ENCODE measurements around the gene ULK4.
"Not testable (repeated sequence)": the region's sequence is repeated elsewhere in the genome, so short reads cannot be mapped to it uniquely, and the experiment has no call there.

The ULK4 gene

GRCh38 chr3:41565948-41566514, 395.9 kb downstream of the ULK4 start:
- no peak for DNase-seq

GRCh38 chr3:41565003-41565402, 396.9 kb downstream of the ULK4 start:
- no peak for DNase-seq

- not testable (repeated sequence) for DNase-seq
Observed at GRCh38 chr3:41556245-41556644, 405.7 kb downstream of the ULK4 start.

- peak; percentile 41 for DNase-seq
Observed at GRCh38 chr3:41532976-41533375, 428.9 kb downstream of the ULK4 start.

- no peak for DNase-seq
Observed at GRCh38 chr3:41526995-41527573, 434.8 kb downstream of the ULK4 start.

- no peak for DNase-seq
Observed at GRCh38 chr3:41525303-41526064, 436.4 kb downstream of the ULK4 start.

GRCh38 chr3:41523897-41524296, 438.0 kb downstream of the ULK4 start:
- no peak for DNase-seq

- peak; percentile 32 for DNase-seq
Observed at GRCh38 chr3:41522612-41523011, 439.3 kb downstream of the ULK4 start.

- DNase-seq: no peak
Observed at GRCh38 chr3:41521010-41521655, 440.8 kb downstream of the ULK4 start.

- DNase-seq: no peak
Observed at GRCh38 chr3:41519746-41520145, 442.2 kb downstream of the ULK4 start.

- DNase-seq: no peak
Observed at GRCh38 chr3:41518626-41519025, 443.3 kb downstream of the ULK4 start.

GRCh38 chr3:41508063-41508696, 453.7 kb downstream of the ULK4 start:
- DNase-seq: no peak

GRCh38 chr3:41507336-41508062, 454.4 kb downstream of the ULK4 start:
- no peak for DNase-seq

GRCh38 chr3:41503998-41504623, 457.8 kb downstream of the ULK4 start:
- DNase-seq: no peak

GRCh38 chr3:41502481-41502880, 459.4 kb downstream of the ULK4 start:
- no peak for DNase-seq

GRCh38 chr3:41502023-41502422, 459.9 kb downstream of the ULK4 start:
- DNase-seq: no peak

- no peak for DNase-seq
Observed at GRCh38 chr3:41498847-41499246, 463.1 kb downstream of the ULK4 start.

GRCh38 chr3:41490360-41490759, 471.5 kb downstream of the ULK4 start:
- no peak for DNase-seq

GRCh38 chr3:41489231-41489630, 472.7 kb downstream of the ULK4 start:
- DNase-seq: no peak

GRCh38 chr3:41488501-41488900, 473.4 kb downstream of the ULK4 start:
- no peak for DNase-seq

GRCh38 chr3:41485484-41485883, 476.4 kb downstream of the ULK4 start:
- DNase-seq: no peak

- DNase-seq: no peak
Observed at GRCh38 chr3:41482134-41482533, 479.8 kb downstream of the ULK4 start.
